HepG2 (cell line): ENCODE data around the gene KRTAP12-4. TPM values are rescaled to one million over a fixed set of nuclear protein-coding genes. Genes with fewer than 3 reads are reported as not detected.

Experiments
- ATAC-seq: fragments of 200-7000 bp; cut with Tn5 transposase; 3 replicates; pipeline ENCODE4 v1.9.1; 2020; ENCODE audit warnings: mild to moderate bottlenecking, moderate library complexity
- BruUV-seq: library from RNA; stranded (reverse); fragments of 400-500 nt; replicated peaks from 2 replicates; lab custom pipeline; 2021; lab: Mats Ljungman, UMichigan
- CTCF ChIA-PET: fragments of 300-600 bp; formaldehyde crosslinking; extraction: SDS; loops from one replicate; lab custom pipeline; 2021; ENCODE audit warnings: low total read pairs, inconsistent platforms, low intra/inter-chr PET ratio; lab: Yijun Ruan, JAX
- POLR2A ChIA-PET: fragments of 350-600 bp; sonication (Branson Sonifier 250); formaldehyde crosslinking; loops from one replicate; lab custom pipeline; 2020; ENCODE audit warnings: antibody characterized with exemption, inconsistent platforms; lab: Yijun Ruan, JAX
- DNase-seq: peaks from one replicate; pipeline ENCODE4 v3.0.0-alpha.2; 2015; ENCODE audit warnings: low spot score
- FAIRE-seq: peaks from 3 replicates; lab custom pipeline; 2011; peaks lifted over from hg19 to GRCh38; lab: Jason Lieb, UNC
- H2AFZ ChIP-seq: one replicate; pipeline ENCODE4 v1.6.1; 2011; ENCODE audit warnings: low read length, inconsistent platforms
- H3K27ac ChIP-seq: fragments of 300-600 bp; 3 replicates; pipeline ENCODE4 v1.8.0; 2011; ENCODE audit warnings: mixed run types, mild to moderate bottlenecking, mixed read lengths, low read length, inconsistent platforms; ENCODE audit not compliant: insufficient read depth; ENCODE audit errors: extremely low read length
- H3K27me3 ChIP-seq, 2 experiments: fragments of 200-600 bp in 1 of 2; 2 replicates in 1 of 2; 3 replicates in 1 of 2; pipeline versions ENCODE4 v1.6.0 to v1.8.0; 2011; ENCODE audit warnings: low read length in 2 of 2, mild to moderate bottlenecking in 2 of 2, moderate library complexity in 2 of 2, inconsistent platforms in 1 of 2; ENCODE audit not compliant: insufficient read depth in 2 of 2, control insufficient read depth in 1 of 2
- H3K36me3 ChIP-seq, 2 experiments: fragments of 200-600 bp in 1 of 2; replicated peaks in 1 of 2; 2 replicates in 1 of 2; 3 replicates in 1 of 2; pipeline versions ENCODE4 v1.5.1 to v1.8.0; 2011; ENCODE audit warnings: low read length in 2 of 2, inconsistent platforms in 1 of 2; ENCODE audit not compliant: insufficient read depth in 2 of 2, control insufficient read depth in 1 of 2
- H3K4me1 ChIP-seq: 2 replicates; pipeline ENCODE4 v1.5.1; 2012; ENCODE audit warnings: low read length, inconsistent platforms; ENCODE audit not compliant: insufficient read depth
- H3K4me2 ChIP-seq: 2 replicates; pipeline ENCODE4 v1.6.0; 2011; ENCODE audit warnings: low read depth, low read length, inconsistent platforms
- H3K4me3 ChIP-seq, 3 experiments: fragments of 200-600 bp in 1 of 3; sonication (generic), shearing (Covaris generic) in 1 of 3; replicated peaks in 1 of 3; 2 replicates each; pipeline ENCODE4 v1.5.1; 2011 to 2016; ENCODE audit warnings: low read length in 3 of 3, inconsistent platforms in 2 of 3, low read depth in 2 of 3, mild to moderate bottlenecking in 2 of 3, control low read depth in 1 of 3, mixed read lengths in 1 of 3; ENCODE audit not compliant: insufficient read depth in 1 of 3
- H3K79me2 ChIP-seq: one replicate; pipeline ENCODE4 v1.6.1; 2011; ENCODE audit warnings: low read length, inconsistent platforms; ENCODE audit not compliant: insufficient read depth
- H3K9ac ChIP-seq: 2 replicates; pipeline ENCODE4 v1.6.0; 2011; ENCODE audit warnings: mild to moderate bottlenecking, low read depth, low read length, inconsistent platforms; ENCODE audit not compliant: insufficient read depth
- H3K9me3 ChIP-seq: 2 replicates; pipeline ENCODE4 v1.5.1; 2012; ENCODE audit warnings: mild to moderate bottlenecking, low read length
- H4K20me1 ChIP-seq: 2 replicates; pipeline ENCODE4 v1.6.0; 2011; ENCODE audit warnings: inconsistent platforms, mild to moderate bottlenecking, low read length, moderate library complexity; ENCODE audit not compliant: insufficient read depth
- KLF12 ChIP-seq: sonication (generic); formaldehyde crosslinking; IDR thresholded peaks from 2 replicates; pipeline ENCODE4 v1.4.0; 2020; ENCODE audit warnings: missing genetic modification reagents, borderline replicate concordance
- NFE2 ChIP-seq: sonication (generic); formaldehyde crosslinking; IDR thresholded peaks from 2 replicates; pipeline ENCODE4 v1.4.0; 2020; ENCODE audit warnings: missing genetic modification reagents
- THAP9 ChIP-seq: sonication (generic); formaldehyde crosslinking; IDR thresholded peaks from 2 replicates; pipeline ENCODE4; 2020; ENCODE audit warnings: missing genetic modification reagents, mild to moderate bottlenecking, borderline replicate concordance
- ZC3H13 ChIP-seq: sonication (generic); formaldehyde crosslinking; IDR thresholded peaks from 2 replicates; pipeline ENCODE4 v1.8.1; 2023; ENCODE audit warnings: mild to moderate bottlenecking, missing genetic modification reagents, moderate library complexity
- ZNF251 ChIP-seq: sonication (generic); formaldehyde crosslinking; IDR thresholded peaks from 2 replicates; pipeline ENCODE4 v1.9.0; 2021; ENCODE audit warnings: mild to moderate bottlenecking, missing genetic modification reagents
- ZNF546 ChIP-seq: sonication (generic); formaldehyde crosslinking; conservative IDR thresholded peaks from 2 replicates; pipeline ENCODE4 v1.8.1; 2023; ENCODE audit warnings: mild to moderate bottlenecking, missing genetic modification reagents
- ZNF687 ChIP-seq: sonication (generic); formaldehyde crosslinking; IDR thresholded peaks from 2 replicates; pipeline ENCODE4 v1.5.1; 2020; ENCODE audit warnings: mild to moderate bottlenecking, missing genetic modification reagents, moderate library complexity
- ZNF747 ChIP-seq: sonication (generic); formaldehyde crosslinking; IDR thresholded peaks from 2 replicates; pipeline ENCODE4 v1.8.1; 2023; ENCODE audit warnings: missing genetic modification reagents, mild to moderate bottlenecking, borderline replicate concordance
- WGBS: methylation state at CpG from one replicate; pipeline ENCODE4 v1.1.6; 2017; ENCODE audit warnings: low lambda C conversion rate; 5-methylcytosine and 5-hydroxymethylcytosine counted together
- in situ Hi-C: cut with HindIII; loops from 2 replicates; pipeline ENCODE4 v1.10.0; 2017; ENCODE audit warnings: low pct_unique_long_range_greater_than_20kb; ENCODE audit not compliant: extremely low pct_ligation_motif_present
- intact Hi-C: fragments of 100-400 bp; cut with micrococcal nuclease; formaldehyde crosslinking; loops from one replicate; pipeline ENCODE4 v1.10.0; 2022; ENCODE audit not compliant: unreplicated experiment
- polyA plus RNA-seq, 8 experiments: library from polyadenylated mRNA; depleted of rRNA in 3 of 8; stranded (reverse) in 7 of 8; unstranded in 1 of 8; fragments of >200 nt; fragmentation: Illumina TruSeq in 4 of 8; extraction: Trizol in 4 of 8; gene quantifications; 2 replicates each; pipeline versions ENCODE4 v1.2.1 to v1.2.3, GENCODE V29; 2011 to 2016; ENCODE audit warnings: low read depth in 4 of 8, missing spikeins in 1 of 8, mixed read lengths in 1 of 8; ENCODE audit not compliant: insufficient read depth in 1 of 8
- total RNA-seq, 5 experiments: library from RNA; depleted of rRNA; stranded (reverse); fragments of >200 nt; fragmentation: Illumina TruSeq; extraction: Trizol; gene quantifications; 2 replicates each; pipeline ENCODE4 v1.2.3, GENCODE V29; 2016; ENCODE audit warnings: low read depth in 1 of 5

Gene KRTAP12-4
- total and polyA plus RNA-seq, 2 of the 13 experiments (the other 11 are each of a cell fraction or from before 2014, with no cell fraction given): not detected

GRCh38 chr21:44615911-44616590 lies 38.4 kb downstream of the KRTAP12-4 start:
- no peaks in the 10 kb centered on the region for H3K79me2 ChIP-seq
- in situ Hi-C loops (no loop called here), intact Hi-C loops (no loop called here)
- ChIA-PET CTCF (no interaction called here), POLR2A (no interaction called here)
- DNase-seq (no peak), FAIRE-seq (no peak), ATAC-seq (no peak)
- peaks cover 1 to 28% of the 10 kb centered on the region in 2 experiments; a peak in 3 of 5 replicates for H3K27me3 ChIP-seq
- H4K20me1 ChIP-seq: no peaks in the 10 kb centered on the region
- H3K9ac ChIP-seq: no peak overlapping the region
- H3K4me3 ChIP-seq: no peak overlapping the region
- peaks cover 12% of the 10 kb centered on the region; the same call in 1 of the 2 replicates for H3K9me3 ChIP-seq
- no peak overlapping the region for H3K27ac ChIP-seq
- 34% methylated on average over 5 of the region's 17 CpGs for WGBS
- no peaks in the 10 kb centered on the region for H3K4me1 ChIP-seq
- no peak for TF ChIP-seq KLF12 (CRISPR knock-in tag)
- H3K4me2 ChIP-seq: no peak overlapping the region
- H2AFZ ChIP-seq: no peak overlapping the region
- no TSS peak for BruUV-seq
- H3K36me3 ChIP-seq: no peaks in the 10 kb centered on the region

GRCh38 chr21:44615466-44615865 lies 39.0 kb downstream of the KRTAP12-4 start:
- Histone ChIP-seq H3K4me1 (no peaks in the 10 kb centered on the region), H3K36me3 (no peaks in the 10 kb centered on the region), H3K9me3 (peaks cover 17% of the 10 kb centered on the region; the same call in 1 of the 2 replicates), H2AFZ (no peak overlapping the region), H3K9ac (no peak overlapping the region), H3K4me2 (no peak overlapping the region), H3K27me3 (peaks cover 1 to 28% of the 10 kb centered on the region in 2 experiments; a peak in 3 of 5 replicates), H3K79me2 (no peaks in the 10 kb centered on the region), H3K4me3 (no peak overlapping the region), H4K20me1 (no peaks in the 10 kb centered on the region), H3K27ac (no peak overlapping the region)
- intact Hi-C loops: no loop called here
- ChIA-PET CTCF (no interaction called here), POLR2A (no interaction called here)
- BruUV-seq: no TSS peak
- no peak for ATAC-seq
- WGBS: 51% methylated on average over 7 of the region's 8 CpGs
- no peak for DNase-seq
- FAIRE-seq: no peak
- in situ Hi-C loops: no loop called here
- TF ChIP-seq ZNF251 (CRISPR knock-in tag) (no peak), ZNF687 (CRISPR knock-in tag) (no peak), NFE2 (no peak), ZNF546 (CRISPR knock-in tag) (no peak), ZNF747 (CRISPR knock-in tag) (no peak), ZC3H13 (CRISPR knock-in tag) (no peak), THAP9 (CRISPR knock-in tag) (no peak)
